ENCODE results near the gene FAM98C.

The FAM98C gene

GRCh38 chr19:38402967-38403674 lies at the start of gene FAM98C:
Gene FAM98C (plus strand): TSS chr19:38403093. CDS start chr19:38403154, 61 bp downstream.
- H2AFZ ChIP-seq (ENCODE audit: low read length) = peak within 1 kb of the TSS; percentile 83
- H3K4me3 ChIP-seq (ENCODE audit: low read depth, low read length, poor library complexity, severe bottlenecking) = peak within 1 kb of the TSS; percentile 78
- H3K9me3 ChIP-seq (ENCODE audit: low read length) = no peaks in the 10 kb centered on the region
- peaks cover 8% of the 10 kb centered on the region; the same call in 1 of the 2 replicates for H3K36me3 ChIP-seq (ENCODE audit: insufficient read depth, low read length)
- no peaks in the 10 kb centered on the region for H3K27me3 ChIP-seq (ENCODE audit: insufficient read depth, low read length)
- no peaks in the 10 kb centered on the region for H3K79me2 ChIP-seq (ENCODE audit: insufficient read depth, low read length)
- H3K4me2 ChIP-seq (ENCODE audit: low read length) = peak within 1 kb of the TSS; percentile 77
- H3K9ac ChIP-seq (ENCODE audit: low read length) = peak within 1 kb of the TSS; percentile 81
- no peaks in the 10 kb centered on the region for H4K20me1 ChIP-seq (ENCODE audit: insufficient read depth, low read length)
- no peaks in the 10 kb centered on the region for H3K9me2 ChIP-seq (ENCODE audit: low read depth, low read length)
- no peaks in the 10 kb centered on the region for H3F3A ChIP-seq (ENCODE audit: insufficient read depth, low read length)
- H3K27ac ChIP-seq (ENCODE audit: low read depth, low read length, poor library complexity, severe bottlenecking) = no peak within 1 kb of the TSS
- TF ChIP-seq EZH2 (IDR thresholded peaks at IDR 0.05; ENCODE audit: borderline replicate concordance, low read length) = no peak
- peak; percentile 85 for TF ChIP-seq CTCF (IDR thresholded peaks at IDR 0.05; ENCODE audit: low read length)
- peaks cover 10% of the 10 kb centered on the region for H3K4me1 ChIP-seq (ENCODE audit: insufficient read depth, low read length, severe bottlenecking)

- H3F3A ChIP-seq (ENCODE audit: insufficient read depth, low read length) = no peaks in the 10 kb centered on the region
- no peaks in the 10 kb centered on the region for H4K20me1 ChIP-seq (ENCODE audit: insufficient read depth, low read length)
- H2AFZ ChIP-seq (ENCODE audit: low read length) = no peak overlapping the region
- no peaks in the 10 kb centered on the region for H3K4me1 ChIP-seq (ENCODE audit: insufficient read depth, low read length, severe bottlenecking)
- H3K27ac ChIP-seq (ENCODE audit: low read depth, low read length, poor library complexity, severe bottlenecking) = no peak overlapping the region
- H3K4me2 ChIP-seq (ENCODE audit: low read length) = no peak overlapping the region
- no peaks in the 10 kb centered on the region for H3K9me3 ChIP-seq (ENCODE audit: low read length)
- TF ChIP-seq CTCF (IDR thresholded peaks at IDR 0.05; ENCODE audit: low read length) = no peak
- no peak for TF ChIP-seq EZH2 (IDR thresholded peaks at IDR 0.05; ENCODE audit: borderline replicate concordance, low read length)
- H3K79me2 ChIP-seq (ENCODE audit: insufficient read depth, low read length) = no peaks in the 10 kb centered on the region
- no peaks in the 10 kb centered on the region for H3K9me2 ChIP-seq (ENCODE audit: low read depth, low read length)
- H3K4me3 ChIP-seq (ENCODE audit: low read depth, low read length, poor library complexity, severe bottlenecking) = no peak overlapping the region
- no peak overlapping the region for H3K9ac ChIP-seq (ENCODE audit: low read length)
- no peaks in the 10 kb centered on the region for H3K36me3 ChIP-seq (ENCODE audit: insufficient read depth, low read length)
- H3K27me3 ChIP-seq (ENCODE audit: insufficient read depth, low read length) = peaks cover 10% of the 10 kb centered on the region; the same call in 1 of the 2 replicates
These were observed 46.9 kb upstream of the FAM98C start for GRCh38 chr19:38355728-38356725.

- Histone ChIP-seq H3K27me3 (ENCODE audit: insufficient read depth, low read length) (peaks cover 10% of the 10 kb centered on the region; the same call in 1 of the 2 replicates), H4K20me1 (ENCODE audit: insufficient read depth, low read length) (no peaks in the 10 kb centered on the region), H3K79me2 (ENCODE audit: insufficient read depth, low read length) (no peaks in the 10 kb centered on the region), H3K4me2 (ENCODE audit: low read length) (no peak overlapping the region), H3K27ac (ENCODE audit: low read depth, low read length, poor library complexity, severe bottlenecking) (no peak overlapping the region), H3K4me1 (ENCODE audit: insufficient read depth, low read length, severe bottlenecking) (peaks cover 8% of the 10 kb centered on the region), H3K36me3 (ENCODE audit: insufficient read depth, low read length) (no peaks in the 10 kb centered on the region), H3K9ac (ENCODE audit: low read length) (no peak overlapping the region), H3K4me3 (ENCODE audit: low read depth, low read length, poor library complexity, severe bottlenecking) (no peak overlapping the region), H3K9me3 (ENCODE audit: low read length) (no peaks in the 10 kb centered on the region), H2AFZ (ENCODE audit: low read length) (no peak overlapping the region), H3F3A (ENCODE audit: insufficient read depth, low read length) (no peaks in the 10 kb centered on the region), H3K9me2 (ENCODE audit: low read depth, low read length) (no peaks in the 10 kb centered on the region)
- TF ChIP-seq CTCF (IDR thresholded peaks at IDR 0.05; ENCODE audit: low read length) = no peak
- TF ChIP-seq EZH2 (IDR thresholded peaks at IDR 0.05; ENCODE audit: borderline replicate concordance, low read length) = no peak
These were observed 44.8 kb upstream of the FAM98C start for GRCh38 chr19:38358071-38358470.
